Fibroblast of skin of right biceps (primary cell): ENCODE data around the gene IBA57.
"Not testable (repeated sequence)": the region's sequence is repeated elsewhere in the genome, so short reads cannot be mapped to it uniquely, and the experiment has no call there.

Source experiments
- DNase-seq: peaks from one replicate; pipeline ENCODE4 v3.0.0-alpha.2; 2013

Gene IBA57

GRCh38 chr1:228214921-228215662 is 49.5 kb downstream of the IBA57 start:
- DNase-seq: no peak

GRCh38 chr1:228215663-228216116 is 50.1 kb downstream of the IBA57 start:
- DNase-seq: no peak

- no peak for DNase-seq
These were observed 51.0 kb downstream of the IBA57 start for GRCh38 chr1:228216371-228217320.

- peak; percentile 22 for DNase-seq
These were observed 52.1 kb downstream of the IBA57 start for GRCh38 chr1:228217551-228218344.

GRCh38 chr1:228218513-228219244 is 53.1 kb downstream of the IBA57 start:
- DNase-seq: no peak

GRCh38 chr1:228219245-228219961 is 53.8 kb downstream of the IBA57 start:
- DNase-seq: no peak

DNA sequence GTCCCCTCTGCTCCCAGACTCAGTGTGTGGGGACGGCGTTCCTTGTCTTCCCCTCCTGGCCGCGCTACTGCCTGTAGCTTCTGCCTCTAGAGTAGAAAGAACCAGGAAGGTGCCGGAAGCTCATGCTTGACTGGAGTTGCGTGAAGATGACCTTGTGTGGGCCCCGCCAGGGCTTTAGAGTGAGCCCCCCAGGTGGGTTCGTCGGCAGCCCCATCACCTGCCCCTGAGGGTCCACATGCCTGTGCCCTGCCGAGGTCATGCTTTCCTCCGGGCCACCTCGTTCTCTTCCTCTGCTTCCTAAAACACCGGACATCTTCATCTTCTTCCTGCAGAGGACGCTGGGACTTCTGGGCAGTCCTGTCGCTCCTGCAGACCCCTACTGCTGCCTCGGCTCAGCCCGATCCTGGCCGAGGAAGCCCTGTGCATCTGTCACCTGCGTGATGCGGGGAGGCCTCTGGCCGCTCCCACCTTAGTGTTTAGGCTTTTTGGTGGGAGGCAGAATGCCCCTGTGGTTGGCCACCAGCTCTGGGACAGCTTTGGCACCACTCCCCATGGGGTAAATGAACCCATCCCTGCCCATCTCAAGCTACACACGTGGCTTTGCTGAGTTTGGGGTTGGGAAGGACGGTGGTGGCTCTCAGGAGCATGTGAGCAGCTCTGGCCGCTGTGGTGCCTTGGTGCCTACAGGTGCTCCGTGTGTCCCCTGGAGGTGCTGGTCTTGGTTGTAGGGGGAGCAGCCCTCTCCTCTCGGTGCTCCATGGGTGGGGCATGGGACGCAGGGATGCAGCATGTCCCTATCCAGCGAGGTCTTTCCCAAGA is 54.6 kb downstream of the IBA57 start:
- DNase-seq: no peak

DNA sequence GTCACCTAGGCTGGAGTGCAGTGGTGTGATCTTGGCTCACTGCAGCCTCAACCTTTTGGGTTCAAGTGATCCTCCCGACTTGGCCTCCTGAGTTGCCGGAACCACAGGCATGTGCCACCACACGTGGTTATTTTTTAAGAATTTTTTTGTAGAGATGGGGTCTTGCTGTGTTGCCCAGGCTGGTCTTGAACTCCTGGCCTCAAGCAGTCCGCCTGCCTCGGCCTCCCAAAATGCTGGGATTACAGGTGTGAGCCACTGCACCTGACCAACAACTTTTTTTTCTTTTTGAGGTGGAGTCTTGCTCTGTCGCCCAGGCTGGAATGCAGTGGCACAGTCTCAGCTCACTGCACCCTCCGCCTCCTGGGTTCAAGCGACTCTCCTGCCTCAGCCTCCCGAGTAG is 55.5 kb downstream of the IBA57 start:
- not testable (repeated sequence) for DNase-seq

DNA sequence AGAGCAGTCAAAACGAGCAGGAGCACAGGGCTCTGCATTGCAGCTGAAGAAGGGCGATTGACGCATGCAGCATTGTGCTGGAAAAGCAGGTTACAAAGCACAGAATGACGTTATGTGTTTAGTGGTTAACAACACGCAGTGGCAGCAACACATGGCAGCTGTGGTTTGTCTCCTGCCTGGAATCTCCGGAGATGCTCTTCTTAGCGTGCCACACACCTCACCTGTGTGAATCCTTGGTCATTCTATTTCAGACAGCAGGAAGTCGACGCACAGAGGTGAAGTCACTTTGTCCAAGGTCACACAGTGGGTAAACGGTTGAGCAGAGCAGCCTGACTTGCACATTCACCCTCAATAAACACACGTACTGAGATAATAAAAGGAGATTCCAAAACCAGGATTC is 56.9 kb downstream of the IBA57 start:
- no peak for DNase-seq

DNA sequence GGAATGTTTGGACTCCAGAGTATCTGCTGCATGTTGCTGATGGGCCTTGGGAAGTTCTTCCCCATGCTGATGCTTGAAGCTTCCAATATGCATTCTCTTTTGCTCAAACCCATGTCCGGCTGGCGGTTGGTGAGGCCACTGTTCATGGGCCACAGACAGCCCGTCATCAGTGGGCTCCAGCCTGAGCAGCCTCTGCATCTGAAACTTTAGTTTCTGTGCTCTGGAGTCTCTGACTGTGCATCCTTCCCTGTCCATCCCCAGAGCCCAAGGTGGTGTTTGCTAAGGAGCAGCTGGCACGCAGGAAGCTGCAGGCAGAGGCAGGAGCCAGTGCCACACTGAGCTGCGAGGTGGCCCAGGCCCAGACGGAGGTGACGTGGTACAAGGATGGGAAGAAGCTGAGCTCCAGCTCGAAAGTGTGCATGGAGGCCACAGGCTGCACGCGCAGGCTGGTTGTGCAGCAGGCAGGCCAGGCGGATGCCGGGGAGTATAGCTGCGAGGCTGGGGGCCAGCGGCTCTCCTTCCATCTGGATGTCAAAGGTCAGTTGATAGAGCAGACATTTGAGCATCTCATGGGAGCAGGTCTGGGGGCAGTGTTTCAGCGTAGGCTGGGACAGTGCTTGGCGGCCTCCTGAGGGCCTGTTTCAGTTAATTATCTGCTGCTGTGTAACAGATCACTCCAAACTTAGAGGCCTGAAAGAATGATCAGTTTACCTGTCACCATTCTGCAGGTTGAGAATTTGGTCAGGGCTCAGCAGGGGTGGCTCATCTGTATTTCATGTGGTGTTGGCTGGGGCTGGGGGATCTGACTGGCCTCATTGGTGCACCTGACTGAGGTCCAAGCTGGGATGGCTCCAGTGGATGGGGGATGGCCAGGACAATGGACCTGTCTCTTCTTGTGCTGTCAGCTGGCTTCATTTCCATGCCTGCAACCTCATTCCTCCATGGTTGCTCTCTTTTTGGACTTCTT is 58.9 kb downstream of the IBA57 start:
- DNase-seq: no peak

- no peak for DNase-seq
These were observed 59.6 kb downstream of the IBA57 start for GRCh38 chr1:228225165-228225710.

- DNase-seq: no peak
These were observed 60.1 kb downstream of the IBA57 start for GRCh38 chr1:228225740-228226139.

DNA sequence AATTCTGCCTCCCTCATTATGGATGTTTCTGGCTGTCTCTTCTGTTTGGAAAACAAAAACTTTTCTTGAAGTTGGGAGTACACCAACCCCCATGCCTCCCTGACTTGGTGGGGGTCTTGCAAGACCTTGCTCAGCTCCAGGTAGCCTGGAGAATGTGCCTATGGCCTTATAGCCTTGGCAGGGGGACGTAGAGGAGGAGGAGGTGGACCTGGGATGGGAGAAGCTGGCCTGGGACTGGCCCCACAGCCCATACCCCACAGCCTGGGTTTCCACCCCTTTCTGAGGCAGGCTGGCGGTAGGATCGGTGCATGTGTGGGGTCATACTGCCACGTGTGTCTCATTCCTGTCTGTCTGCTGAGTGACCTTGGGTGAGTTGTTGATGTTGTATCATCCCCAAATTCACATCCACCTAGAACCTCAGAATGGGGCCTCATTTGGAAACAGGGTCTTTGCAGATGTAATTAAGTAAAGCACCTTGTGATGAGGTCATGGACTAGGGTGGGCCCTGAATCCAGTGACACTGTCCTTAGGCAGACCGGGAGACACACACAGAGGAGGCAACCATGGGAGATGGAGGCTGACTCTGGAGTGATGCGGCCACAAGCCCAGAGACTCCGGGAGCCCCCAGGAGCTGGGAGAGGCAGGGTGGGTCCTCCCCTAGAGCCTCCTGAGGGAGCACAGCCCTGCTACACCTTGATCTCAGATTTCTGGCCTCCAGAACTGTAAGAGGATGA is 60.7 kb downstream of the IBA57 start:
- no peak for DNase-seq

- DNase-seq: peak; percentile 32
These were observed 61.6 kb downstream of the IBA57 start for GRCh38 chr1:228226956-228227791.

- DNase-seq: not testable (repeated sequence)
These were observed 62.5 kb downstream of the IBA57 start for GRCh38 chr1:228228147-228228546.

- DNase-seq: peak; percentile 89
These were observed 63.0 kb downstream of the IBA57 start for GRCh38 chr1:228228601-228229074.

- DNase-seq: no peak
These were observed 65.6 kb downstream of the IBA57 start for GRCh38 chr1:228231189-228231588.
